HepG2 (cell line): ENCODE results near the gene FABP1. TPM values are rescaled to one million over a fixed set of nuclear protein-coding genes. Genes with fewer than 3 reads are reported as not detected.
A peak's percentile ranks its signal among the peaks of the same experiment; 100 is the strongest.

Experiments
- ATAC-seq: fragments of 200-7000 bp; cut with Tn5 transposase; 3 replicates; pipeline ENCODE4 v1.9.1; 2020; ENCODE audit warnings: mild to moderate bottlenecking, moderate library complexity
- BruUV-seq: library from RNA; stranded (reverse); fragments of 400-500 nt; replicated peaks from 2 replicates; lab custom pipeline; 2021; lab: Mats Ljungman, UMichigan
- CTCF ChIA-PET: fragments of 300-600 bp; formaldehyde crosslinking; extraction: SDS; loops from one replicate; lab custom pipeline; 2021; ENCODE audit warnings: low total read pairs, inconsistent platforms, low intra/inter-chr PET ratio; lab: Yijun Ruan, JAX
- POLR2A ChIA-PET: fragments of 350-600 bp; sonication (Branson Sonifier 250); formaldehyde crosslinking; loops from one replicate; lab custom pipeline; 2020; ENCODE audit warnings: antibody characterized with exemption, inconsistent platforms; lab: Yijun Ruan, JAX
- DNase-seq: peaks from one replicate; pipeline ENCODE4 v3.0.0-alpha.2; 2015; ENCODE audit warnings: low spot score
- FAIRE-seq: peaks from 3 replicates; lab custom pipeline; 2011; peaks lifted over from hg19 to GRCh38; lab: Jason Lieb, UNC
- H2AFZ ChIP-seq: one replicate; pipeline ENCODE4 v1.6.1; 2011; ENCODE audit warnings: low read length, inconsistent platforms
- H3K27ac ChIP-seq: fragments of 300-600 bp; 3 replicates; pipeline ENCODE4 v1.8.0; 2011; ENCODE audit warnings: mixed run types, mild to moderate bottlenecking, mixed read lengths, low read length, inconsistent platforms; ENCODE audit not compliant: insufficient read depth; ENCODE audit errors: extremely low read length
- H3K27me3 ChIP-seq, 2 experiments: fragments of 200-600 bp in 1 of 2; 2 replicates in 1 of 2; 3 replicates in 1 of 2; pipeline versions ENCODE4 v1.6.0 to v1.8.0; 2011; ENCODE audit warnings: low read length in 2 of 2, mild to moderate bottlenecking in 2 of 2, moderate library complexity in 2 of 2, inconsistent platforms in 1 of 2; ENCODE audit not compliant: insufficient read depth in 2 of 2, control insufficient read depth in 1 of 2
- H3K36me3 ChIP-seq, 2 experiments: fragments of 200-600 bp in 1 of 2; replicated peaks in 1 of 2; 2 replicates in 1 of 2; 3 replicates in 1 of 2; pipeline versions ENCODE4 v1.5.1 to v1.8.0; 2011; ENCODE audit warnings: low read length in 2 of 2, inconsistent platforms in 1 of 2; ENCODE audit not compliant: insufficient read depth in 2 of 2, control insufficient read depth in 1 of 2
- H3K4me1 ChIP-seq: 2 replicates; pipeline ENCODE4 v1.5.1; 2012; ENCODE audit warnings: low read length, inconsistent platforms; ENCODE audit not compliant: insufficient read depth
- H3K4me2 ChIP-seq: 2 replicates; pipeline ENCODE4 v1.6.0; 2011; ENCODE audit warnings: low read depth, low read length, inconsistent platforms
- H3K4me3 ChIP-seq, 3 experiments: fragments of 200-600 bp in 1 of 3; sonication (generic), shearing (Covaris generic) in 1 of 3; replicated peaks in 1 of 3; 2 replicates each; pipeline ENCODE4 v1.5.1; 2011 to 2016; ENCODE audit warnings: low read length in 3 of 3, inconsistent platforms in 2 of 3, low read depth in 2 of 3, mild to moderate bottlenecking in 2 of 3, control low read depth in 1 of 3, mixed read lengths in 1 of 3; ENCODE audit not compliant: insufficient read depth in 1 of 3
- H3K79me2 ChIP-seq: one replicate; pipeline ENCODE4 v1.6.1; 2011; ENCODE audit warnings: low read length, inconsistent platforms; ENCODE audit not compliant: insufficient read depth
- H3K9ac ChIP-seq: 2 replicates; pipeline ENCODE4 v1.6.0; 2011; ENCODE audit warnings: mild to moderate bottlenecking, low read depth, low read length, inconsistent platforms; ENCODE audit not compliant: insufficient read depth
- H3K9me3 ChIP-seq: 2 replicates; pipeline ENCODE4 v1.5.1; 2012; ENCODE audit warnings: mild to moderate bottlenecking, low read length
- H4K20me1 ChIP-seq: 2 replicates; pipeline ENCODE4 v1.6.0; 2011; ENCODE audit warnings: inconsistent platforms, mild to moderate bottlenecking, low read length, moderate library complexity; ENCODE audit not compliant: insufficient read depth
- EHMT2 ChIP-seq: fragments of 200-600 bp; sonication (generic); IDR thresholded peaks from 2 replicates; pipeline ENCODE4 v1.7.0; 2017; ENCODE audit warnings: antibody characterized with exemption, low read depth, low read length, borderline replicate concordance
- EP300 ChIP-seq, 3 experiments: sonication (generic) in 1 of 3; formaldehyde crosslinking in 1 of 3; IDR thresholded peaks; 2 replicates each; pipeline versions ENCODE4 v1.5.1 to v1.6.1; 2011 to 2020; ENCODE audit warnings: low read depth in 2 of 3, low read length in 2 of 3, borderline replicate concordance in 1 of 3, improper control_type of control experiment in 1 of 3, mild to moderate bottlenecking in 1 of 3, missing genetic modification reagents in 1 of 3, moderate library complexity in 1 of 3
- KLF9 ChIP-seq: IDR thresholded peaks from 2 replicates; pipeline ENCODE4 v1.6.1; 2016; ENCODE audit warnings: low read depth
- MAFG ChIP-seq: sonication (generic); formaldehyde crosslinking; IDR thresholded peaks from 2 replicates; pipeline ENCODE4 v1.5.1; 2020; ENCODE audit warnings: mild to moderate bottlenecking, missing genetic modification reagents
- NFYC ChIP-seq: IDR thresholded peaks from 2 replicates; pipeline ENCODE4 v1.6.1; 2016; ENCODE audit warnings: missing genetic modification reagents, missing compliant biosample characterization
- PPARG ChIP-seq: conservative IDR thresholded peaks from 2 replicates; pipeline ENCODE4 v1.6.1; 2016; ENCODE audit warnings: missing biosample characterization, missing genetic modification reagents
- RXRA ChIP-seq: sonication (generic); formaldehyde crosslinking; IDR thresholded peaks from 2 replicates; pipeline ENCODE4 v1.5.1; 2020; ENCODE audit warnings: missing genetic modification reagents
- ZNF143 ChIP-seq: sonication (generic); formaldehyde crosslinking; IDR thresholded peaks from 2 replicates; pipeline ENCODE4 v1.4.0; 2020; ENCODE audit warnings: missing genetic modification reagents
- ZNF205 ChIP-seq: IDR thresholded peaks from 2 replicates; pipeline ENCODE4 v1.6.1; 2018; ENCODE audit warnings: missing biosample characterization, missing genetic modification reagents
- ZNF3 ChIP-seq: IDR thresholded peaks from 2 replicates; pipeline ENCODE4 v1.7.0; 2017; ENCODE audit warnings: inconsistent platforms
- ZNF567 ChIP-seq: sonication (generic); formaldehyde crosslinking; IDR thresholded peaks from 2 replicates; pipeline ENCODE4 v1.8.1; 2023; ENCODE audit warnings: mild to moderate bottlenecking, missing genetic modification reagents, borderline replicate concordance
- ZNF678 ChIP-seq: sonication (generic); formaldehyde crosslinking; IDR thresholded peaks from 2 replicates; pipeline ENCODE4 v1.4.0; 2020; ENCODE audit warnings: mild to moderate bottlenecking, missing genetic modification reagents
- ZNF879 ChIP-seq: sonication (generic); formaldehyde crosslinking; IDR thresholded peaks from 2 replicates; pipeline ENCODE4 v1.8.1; 2023; ENCODE audit warnings: missing genetic modification reagents
- ZSCAN12 ChIP-seq: sonication (generic); formaldehyde crosslinking; IDR thresholded peaks from 2 replicates; pipeline ENCODE4 v1.9.0; 2021; ENCODE audit warnings: mild to moderate bottlenecking, missing genetic modification reagents
- WGBS: methylation state at CpG from one replicate; pipeline ENCODE4 v1.1.6; 2017; ENCODE audit warnings: low lambda C conversion rate; 5-methylcytosine and 5-hydroxymethylcytosine counted together
- in situ Hi-C: cut with HindIII; loops from 2 replicates; pipeline ENCODE4 v1.10.0; 2017; ENCODE audit warnings: low pct_unique_long_range_greater_than_20kb; ENCODE audit not compliant: extremely low pct_ligation_motif_present
- intact Hi-C: fragments of 100-400 bp; cut with micrococcal nuclease; formaldehyde crosslinking; loops from one replicate; pipeline ENCODE4 v1.10.0; 2022; ENCODE audit not compliant: unreplicated experiment
- polyA plus RNA-seq, 8 experiments: library from polyadenylated mRNA; depleted of rRNA in 3 of 8; stranded (reverse) in 7 of 8; unstranded in 1 of 8; fragments of >200 nt; fragmentation: Illumina TruSeq in 4 of 8; extraction: Trizol in 4 of 8; gene quantifications; 2 replicates each; pipeline versions ENCODE4 v1.2.1 to v1.2.3, GENCODE V29; 2011 to 2016; ENCODE audit warnings: low read depth in 4 of 8, missing spikeins in 1 of 8, mixed read lengths in 1 of 8; ENCODE audit not compliant: insufficient read depth in 1 of 8
- total RNA-seq, 5 experiments: library from RNA; depleted of rRNA; stranded (reverse); fragments of >200 nt; fragmentation: Illumina TruSeq; extraction: Trizol; gene quantifications; 2 replicates each; pipeline ENCODE4 v1.2.3, GENCODE V29; 2016; ENCODE audit warnings: low read depth in 1 of 5
- TF ChIP-seq, protein P1 (sequence below): sonication (generic); formaldehyde crosslinking; conservative IDR thresholded peaks from 2 replicates; pipeline ENCODE4 v1.8.1; 2023; ENCODE audit warnings: missing genetic modification reagents
- TF ChIP-seq, protein P2 (sequence below): sonication (generic); formaldehyde crosslinking; conservative IDR thresholded peaks from 2 replicates; pipeline ENCODE4 v1.4.0; 2020; ENCODE audit warnings: missing genetic modification reagents

FABP1 gene
- total and polyA plus RNA-seq, 2 of the 13 experiments (the other 11 are each of a cell fraction or from before 2014, with no cell fraction given): 644 to 1,608 TPM

DNA sequence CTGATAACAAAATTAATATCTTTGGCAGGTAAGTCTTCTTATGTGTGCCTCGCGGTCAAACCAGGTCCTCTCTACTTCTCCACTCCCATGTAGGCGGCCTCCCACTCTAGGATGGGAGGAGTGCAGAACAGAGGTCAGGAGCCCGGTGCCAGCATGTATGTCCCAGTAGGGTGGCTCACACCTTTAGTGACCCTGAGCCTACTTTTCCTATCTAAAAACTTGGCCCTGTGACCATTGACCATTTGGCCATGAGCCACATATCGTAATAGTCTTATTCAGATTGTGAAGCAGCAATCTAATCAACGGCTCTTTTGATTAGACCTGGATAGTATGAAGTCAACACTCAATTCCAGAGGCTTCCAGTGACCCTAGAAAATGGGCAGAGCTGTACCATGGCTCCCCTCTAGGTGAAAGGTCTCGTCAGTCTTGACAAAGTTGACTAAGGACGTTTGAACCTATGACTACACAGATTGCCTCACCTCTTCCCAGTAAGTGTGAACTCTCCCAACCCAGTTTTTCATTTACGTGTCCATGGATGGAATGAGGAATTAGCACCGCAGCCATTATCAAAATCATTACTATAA, 17.1 kb upstream of the FABP1 start:
- H3K9me3 ChIP-seq: peaks cover 46% of the 10 kb centered on the region
- H3K27ac ChIP-seq: no peak overlapping the region
- no peak for FAIRE-seq
- peaks cover 53% of the 10 kb centered on the region for H3K4me1 ChIP-seq
- H3K27me3 ChIP-seq: no peaks in the 10 kb centered on the region
- TF ChIP-seq PPARG: peak; percentile 72
- TF ChIP-seq ZNF3 (CRISPR knock-in tag): no peak
- TF ChIP-seq, protein P1, sequence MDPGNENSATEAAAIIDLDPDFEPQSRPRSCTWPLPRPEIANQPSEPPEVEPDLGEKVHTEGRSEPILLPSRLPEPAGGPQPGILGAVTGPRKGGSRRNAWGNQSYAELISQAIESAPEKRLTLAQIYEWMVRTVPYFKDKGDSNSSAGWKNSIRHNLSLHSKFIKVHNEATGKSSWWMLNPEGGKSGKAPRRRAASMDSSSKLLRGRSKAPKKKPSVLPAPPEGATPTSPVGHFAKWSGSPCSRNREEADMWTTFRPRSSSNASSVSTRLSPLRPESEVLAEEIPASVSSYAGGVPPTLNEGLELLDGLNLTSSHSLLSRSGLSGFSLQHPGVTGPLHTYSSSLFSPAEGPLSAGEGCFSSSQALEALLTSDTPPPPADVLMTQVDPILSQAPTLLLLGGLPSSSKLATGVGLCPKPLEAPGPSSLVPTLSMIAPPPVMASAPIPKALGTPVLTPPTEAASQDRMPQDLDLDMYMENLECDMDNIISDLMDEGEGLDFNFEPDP: 0 out of 2 replicates have a peak, but pooled peaks have one; percentile 67
- no peak for TF ChIP-seq ZSCAN12 (CRISPR knock-in tag)
- peak; percentile 67; the same call in 1 of the 2 replicates for TF ChIP-seq EHMT2
- BruUV-seq: no TSS peak
- intact Hi-C loops: no loop called here
- H3K36me3 ChIP-seq: no peaks in the 10 kb centered on the region
- no peak overlapping the region for H3K9ac ChIP-seq
- no peaks in the 10 kb centered on the region for H4K20me1 ChIP-seq
- in situ Hi-C loops: no loop called here
- H3K4me2 ChIP-seq: no peak overlapping the region
- H3K4me3 ChIP-seq: no peak overlapping the region
- H2AFZ ChIP-seq: no peak overlapping the region
- ChIA-PET POLR2A (interaction anchor here (1.1 to 1.8 kb wide), 3 partner anchors 14 to 66 kb away, joined by 3 to 9 read pairs (median 3); partner anchors contain the start of gene FABP1), CTCF (no interaction called here)
- WGBS: 88% methylated on average over 10 of the region's 10 CpGs
- no peak for ATAC-seq
- DNase-seq: no peak
- no peaks in the 10 kb centered on the region for H3K79me2 ChIP-seq

DNA sequence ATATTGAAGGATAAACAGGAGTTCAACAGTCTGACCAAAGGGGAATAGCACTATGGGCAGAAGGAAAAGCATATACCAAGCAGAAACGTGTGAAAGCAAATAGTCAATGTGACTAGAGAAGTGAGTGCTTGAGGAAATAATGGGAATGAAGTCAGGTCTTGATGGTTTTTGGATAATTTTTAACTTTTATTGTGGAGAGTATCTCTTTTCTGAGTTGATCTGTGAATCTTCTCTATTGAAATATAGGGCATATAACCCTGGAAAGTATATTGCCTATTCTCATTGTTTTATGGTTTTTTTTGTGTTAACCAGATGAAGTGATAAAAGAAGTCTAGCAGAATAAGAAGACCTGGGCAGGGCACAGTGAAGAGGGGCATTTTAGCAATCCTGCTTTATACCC, 16.4 kb upstream of the FABP1 start:
- DNase-seq (no peak), ATAC-seq (no peak), FAIRE-seq (no peak)
- in situ Hi-C loops (no loop called here), intact Hi-C loops (no loop called here)
- H3K4me1 ChIP-seq: peaks cover 60% of the 10 kb centered on the region
- peaks cover 43% of the 10 kb centered on the region for H3K9me3 ChIP-seq
- no TSS peak for BruUV-seq
- H3K27me3 ChIP-seq: no peaks in the 10 kb centered on the region
- no peaks in the 10 kb centered on the region for H3K36me3 ChIP-seq
- no peak overlapping the region for H3K27ac ChIP-seq
- CTCF ChIA-PET: no interaction called here
- no peak overlapping the region for H2AFZ ChIP-seq
- POLR2A ChIA-PET: interaction anchor here (1.6 kb wide), 1 partner anchor 14 kb away, joined by 4 read pairs; no protein-coding TSS in a partner anchor
- no peaks in the 10 kb centered on the region for H3K79me2 ChIP-seq
- H3K4me3 ChIP-seq: no peak overlapping the region
- H3K9ac ChIP-seq: no peak overlapping the region
- 84% methylated on average over 1 of the region's 1 CpG for WGBS
- no peaks in the 10 kb centered on the region for H4K20me1 ChIP-seq
- no peak overlapping the region for H3K4me2 ChIP-seq
- TF ChIP-seq ZNF879 (CRISPR knock-in tag) (no peak), ZNF678 (no peak), MAFG (no peak), EP300 (IDR thresholded peaks at IDR 0.05; ENCODE audit: low read depth in 2 of 2, low read length in 2 of 2) (no peak), EP300 (CRISPR knock-in tag; IDR thresholded peaks at IDR 0.05; ENCODE audit: borderline replicate concordance) (no peak), ZNF205 (CRISPR knock-in tag) (no peak), KLF9 (CRISPR knock-in tag) (no peak), RXRA (CRISPR knock-in tag) (no peak), ZNF143 (no peak), NFYC (no peak), ZNF567 (CRISPR knock-in tag) (no peak)
- TF ChIP-seq, protein P2, sequence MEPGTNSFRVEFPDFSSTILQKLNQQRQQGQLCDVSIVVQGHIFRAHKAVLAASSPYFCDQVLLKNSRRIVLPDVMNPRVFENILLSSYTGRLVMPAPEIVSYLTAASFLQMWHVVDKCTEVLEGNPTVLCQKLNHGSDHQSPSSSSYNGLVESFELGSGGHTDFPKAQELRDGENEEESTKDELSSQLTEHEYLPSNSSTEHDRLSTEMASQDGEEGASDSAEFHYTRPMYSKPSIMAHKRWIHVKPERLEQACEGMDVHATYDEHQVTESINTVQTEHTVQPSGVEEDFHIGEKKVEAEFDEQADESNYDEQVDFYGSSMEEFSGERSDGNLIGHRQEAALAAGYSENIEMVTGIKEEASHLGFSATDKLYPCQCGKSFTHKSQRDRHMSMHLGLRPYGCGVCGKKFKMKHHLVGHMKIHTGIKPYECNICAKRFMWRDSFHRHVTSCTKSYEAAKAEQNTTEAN (CRISPR knock-in tag): no peak
